H1 (cell line): ENCODE results near the gene TC2N.

Experiments
- CEBPB ChIP-seq: IDR thresholded peaks from 2 replicates; pipeline ENCODE4 v1.6.1; 2012; ENCODE audit warnings: low read depth, low read length
- EZH2 ChIP-seq: fragments of 200-600 bp; sonication (generic); IDR thresholded peaks from 2 replicates; pipeline ENCODE4 v1.7.1; 2012; ENCODE audit warnings: low read depth, mild to moderate bottlenecking, moderate library complexity, low read length, inconsistent platforms; ENCODE audit not compliant: severe bottlenecking
- GABPA ChIP-seq: IDR thresholded peaks from 2 replicates; pipeline ENCODE4 v1.6.1; 2011; ENCODE audit warnings: mild to moderate bottlenecking, low read length, moderate library complexity, borderline replicate concordance; ENCODE audit not compliant: insufficient read depth
- JUN ChIP-seq: IDR thresholded peaks from 2 replicates; pipeline ENCODE4 v1.6.1; 2011; ENCODE audit warnings: low read depth, mild to moderate bottlenecking, improper control_type of control experiment, low read length
- POLR2AphosphoS5 ChIP-seq: IDR thresholded peaks from 2 replicates; pipeline ENCODE4 v1.6.1; 2011; ENCODE audit warnings: low read depth, low read length
- RFX5 ChIP-seq: IDR thresholded peaks from 2 replicates; pipeline ENCODE4 v1.6.1; 2011; ENCODE audit warnings: low read depth, low read length, improper control_type of control experiment, borderline replicate concordance
- SP1 ChIP-seq: IDR thresholded peaks from 2 replicates; pipeline ENCODE4 v1.6.1; 2011; ENCODE audit warnings: low read depth, low read length
- ZNF274 ChIP-seq: IDR thresholded peaks from 2 replicates; pipeline ENCODE4 v1.7.0; 2012; ENCODE audit warnings: low read length, borderline replicate concordance; ENCODE audit errors: extremely low read depth
- TF ChIP-seq, protein P1 (sequence below), 3 experiments: IDR thresholded peaks; 1 replicate in 2 of 3; 2 replicates in 1 of 3; pipeline versions ENCODE4 v1.5.1 to v1.6.1; 2011; ENCODE audit warnings: low read length in 3 of 3, mild to moderate bottlenecking in 3 of 3, inconsistent platforms in 2 of 3, low read depth in 1 of 3, moderate library complexity in 1 of 3; ENCODE audit not compliant: insufficient read depth in 1 of 3; ENCODE audit errors: control extremely low read depth in 1 of 3
- TF ChIP-seq, protein P2 (sequence below): IDR thresholded peaks from 2 replicates; pipeline ENCODE4 v1.6.1; 2012; ENCODE audit warnings: inconsistent platforms

DNA sequence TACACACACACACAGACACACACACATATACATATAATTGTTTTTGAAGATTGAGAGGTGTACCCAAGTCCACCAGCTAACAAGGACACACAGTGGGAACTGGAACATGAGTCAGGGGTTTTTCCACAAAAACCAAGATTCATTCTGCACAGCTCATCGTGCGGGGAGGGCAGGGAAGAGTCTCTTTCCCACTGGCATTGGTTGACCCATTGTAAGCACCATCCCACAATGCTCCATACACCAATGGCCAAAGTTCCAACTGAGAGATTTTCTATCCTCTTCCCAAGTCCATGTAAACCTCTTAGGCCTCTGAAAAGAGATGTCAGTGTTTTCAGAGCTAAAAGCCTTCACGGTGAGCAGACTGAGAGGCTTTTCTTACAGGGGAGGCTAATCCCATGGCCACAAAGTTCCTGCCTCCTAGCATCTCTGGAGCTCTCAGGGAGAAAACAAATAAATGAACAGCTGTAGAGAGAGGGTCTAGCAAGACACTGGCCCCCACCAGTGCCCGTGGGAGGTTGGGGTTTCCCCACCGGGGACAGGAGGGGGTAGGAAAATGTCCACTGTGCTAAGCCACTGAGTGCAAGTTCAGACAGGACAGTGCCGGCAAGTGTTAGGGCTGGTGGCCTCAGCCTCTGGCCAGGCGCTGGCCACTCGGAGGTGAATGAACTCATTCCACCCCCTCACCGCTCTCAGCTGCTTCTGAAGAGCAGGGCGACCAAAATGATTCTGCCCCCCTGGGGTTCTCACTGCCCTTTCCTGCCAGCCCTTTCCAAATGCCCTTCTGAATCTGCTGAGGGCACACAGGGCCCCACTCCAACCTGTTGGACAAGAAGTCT lies 21.5 kb upstream of the TC2N start:
- no peak for TF ChIP-seq CEBPB
- no peak for TF ChIP-seq POLR2AphosphoS5
- TF ChIP-seq JUN, result no peak
- TF ChIP-seq, protein P1, sequence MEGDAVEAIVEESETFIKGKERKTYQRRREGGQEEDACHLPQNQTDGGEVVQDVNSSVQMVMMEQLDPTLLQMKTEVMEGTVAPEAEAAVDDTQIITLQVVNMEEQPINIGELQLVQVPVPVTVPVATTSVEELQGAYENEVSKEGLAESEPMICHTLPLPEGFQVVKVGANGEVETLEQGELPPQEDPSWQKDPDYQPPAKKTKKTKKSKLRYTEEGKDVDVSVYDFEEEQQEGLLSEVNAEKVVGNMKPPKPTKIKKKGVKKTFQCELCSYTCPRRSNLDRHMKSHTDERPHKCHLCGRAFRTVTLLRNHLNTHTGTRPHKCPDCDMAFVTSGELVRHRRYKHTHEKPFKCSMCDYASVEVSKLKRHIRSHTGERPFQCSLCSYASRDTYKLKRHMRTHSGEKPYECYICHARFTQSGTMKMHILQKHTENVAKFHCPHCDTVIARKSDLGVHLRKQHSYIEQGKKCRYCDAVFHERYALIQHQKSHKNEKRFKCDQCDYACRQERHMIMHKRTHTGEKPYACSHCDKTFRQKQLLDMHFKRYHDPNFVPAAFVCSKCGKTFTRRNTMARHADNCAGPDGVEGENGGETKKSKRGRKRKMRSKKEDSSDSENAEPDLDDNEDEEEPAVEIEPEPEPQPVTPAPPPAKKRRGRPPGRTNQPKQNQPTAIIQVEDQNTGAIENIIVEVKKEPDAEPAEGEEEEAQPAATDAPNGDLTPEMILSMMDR (IDR thresholded peaks at IDR 0.05; ENCODE audit: control extremely low read depth in 1 of 3, insufficient read depth in 1 of 3, low read depth in 1 of 3, low read length in 3 of 3), result no peak
- no peak for TF ChIP-seq GABPA
- no peak for TF ChIP-seq RFX5
- no peak for TF ChIP-seq ZNF274
- TF ChIP-seq, protein P2, sequence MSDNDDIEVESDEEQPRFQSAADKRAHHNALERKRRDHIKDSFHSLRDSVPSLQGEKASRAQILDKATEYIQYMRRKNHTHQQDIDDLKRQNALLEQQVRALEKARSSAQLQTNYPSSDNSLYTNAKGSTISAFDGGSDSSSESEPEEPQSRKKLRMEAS, result no peak
- no peak for TF ChIP-seq EZH2
- TF ChIP-seq SP1, result no peak
